Prostate gland (tissue), 2 donors: ENCODE measurements around the gene PCDHGA6.
A peak's percentile ranks its signal among the peaks of the same experiment; 100 is the strongest.
"Not testable (repeated sequence)": the region's sequence is repeated elsewhere in the genome, so short reads cannot be mapped to it uniquely, and the experiment has no call there.

Source experiments
- POLR2A ChIP-seq: fragments of 450-650 bp; IDR thresholded peaks from one replicate; pipeline ENCODE4 v1.6.1; 2016; ENCODE audit warnings: antibody characterized with exemption, mild to moderate bottlenecking
- TF ChIP-seq, protein P1 (sequence below), 4 experiments: fragments of 200-600 bp in 2 of 4; fragments of 450-650 bp in 2 of 4; sonication (generic) in 2 of 4; IDR thresholded peaks; 1 replicate in 3 of 4; 2 replicates in 1 of 4; pipeline ENCODE4 v1.5.1; 2016 to 2019; ENCODE audit warnings: antibody characterized with exemption in 4 of 4, mild to moderate bottlenecking in 2 of 4, moderate library complexity in 2 of 4

DNA sequence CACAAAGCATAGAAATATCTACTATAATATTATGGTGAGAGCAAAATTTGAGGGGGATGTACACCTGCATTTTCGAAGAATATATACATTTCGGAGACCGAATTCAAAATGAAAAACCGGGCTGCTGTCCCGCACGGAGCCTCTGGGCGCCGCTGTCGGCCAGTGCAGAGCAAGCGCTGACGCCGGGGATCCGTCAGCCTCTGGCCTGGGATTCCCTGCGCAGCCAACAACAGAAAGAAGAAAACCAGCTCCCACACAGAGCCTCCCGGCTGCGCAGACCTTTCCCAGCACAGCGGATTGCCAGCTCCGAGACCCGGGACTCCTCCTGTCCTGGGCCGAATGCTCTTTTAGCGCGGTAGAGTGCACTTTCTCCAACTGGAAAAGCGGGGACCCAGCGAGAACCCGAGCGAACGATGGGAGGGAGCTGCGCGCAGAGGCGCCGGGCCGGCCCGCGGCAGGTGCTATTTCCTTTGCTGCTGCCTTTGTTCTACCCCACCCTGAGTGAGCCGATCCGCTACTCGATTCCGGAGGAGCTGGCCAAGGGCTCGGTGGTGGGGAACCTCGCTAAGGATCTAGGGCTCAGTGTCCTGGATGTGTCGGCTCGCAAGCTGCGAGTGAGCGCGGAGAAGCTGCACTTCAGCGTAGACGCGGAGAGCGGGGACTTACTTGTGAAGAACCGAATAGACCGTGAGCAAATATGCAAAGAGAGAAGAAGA is 34.3 kb downstream of the PCDHGA6 start, which contains the start of gene PCDHGB6:
- TF ChIP-seq, protein P1, sequence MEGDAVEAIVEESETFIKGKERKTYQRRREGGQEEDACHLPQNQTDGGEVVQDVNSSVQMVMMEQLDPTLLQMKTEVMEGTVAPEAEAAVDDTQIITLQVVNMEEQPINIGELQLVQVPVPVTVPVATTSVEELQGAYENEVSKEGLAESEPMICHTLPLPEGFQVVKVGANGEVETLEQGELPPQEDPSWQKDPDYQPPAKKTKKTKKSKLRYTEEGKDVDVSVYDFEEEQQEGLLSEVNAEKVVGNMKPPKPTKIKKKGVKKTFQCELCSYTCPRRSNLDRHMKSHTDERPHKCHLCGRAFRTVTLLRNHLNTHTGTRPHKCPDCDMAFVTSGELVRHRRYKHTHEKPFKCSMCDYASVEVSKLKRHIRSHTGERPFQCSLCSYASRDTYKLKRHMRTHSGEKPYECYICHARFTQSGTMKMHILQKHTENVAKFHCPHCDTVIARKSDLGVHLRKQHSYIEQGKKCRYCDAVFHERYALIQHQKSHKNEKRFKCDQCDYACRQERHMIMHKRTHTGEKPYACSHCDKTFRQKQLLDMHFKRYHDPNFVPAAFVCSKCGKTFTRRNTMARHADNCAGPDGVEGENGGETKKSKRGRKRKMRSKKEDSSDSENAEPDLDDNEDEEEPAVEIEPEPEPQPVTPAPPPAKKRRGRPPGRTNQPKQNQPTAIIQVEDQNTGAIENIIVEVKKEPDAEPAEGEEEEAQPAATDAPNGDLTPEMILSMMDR (IDR thresholded peaks at IDR 0.05) = peak in 3 of 4 experiments; percentile 32 to 59 (median 59)
- TF ChIP-seq POLR2A = not testable (repeated sequence)
